ENCODE results near the gene SMG9.

Gene SMG9

GRCh38 chr19:43741075-43741825, 13.5 kb downstream of the SMG9 start:
- no peak for TF ChIP-seq CTCF (IDR thresholded peaks at IDR 0.05; ENCODE audit: extremely low read depth, missing control alignments)
- no peak for DNase-seq (ENCODE audit: low spot score)

- DNase-seq (ENCODE audit: low spot score) = no peak
- no peak for TF ChIP-seq CTCF (IDR thresholded peaks at IDR 0.05; ENCODE audit: extremely low read depth, missing control alignments)
Measured at GRCh38 chr19:43739439-43740235, 15.1 kb downstream of the SMG9 start.

- DNase-seq (ENCODE audit: low spot score) = no peak
- no peak for TF ChIP-seq CTCF (IDR thresholded peaks at IDR 0.05; ENCODE audit: extremely low read depth, missing control alignments)
Measured at GRCh38 chr19:43738780-43739211, 16.0 kb downstream of the SMG9 start.

- no peak for DNase-seq (ENCODE audit: low spot score)
- no peak for TF ChIP-seq CTCF (IDR thresholded peaks at IDR 0.05; ENCODE audit: extremely low read depth, missing control alignments)
Measured at GRCh38 chr19:43735957-43736356, 18.8 kb downstream of the SMG9 start.

- no peak for TF ChIP-seq CTCF (IDR thresholded peaks at IDR 0.05; ENCODE audit: extremely low read depth, missing control alignments)
- DNase-seq (ENCODE audit: low spot score) = no peak
Measured at GRCh38 chr19:43735013-43735412, 19.7 kb downstream of the SMG9 start.

GRCh38 chr19:43731846-43732245, 22.9 kb downstream of the SMG9 start:
- no peak for TF ChIP-seq CTCF (IDR thresholded peaks at IDR 0.05; ENCODE audit: extremely low read depth, missing control alignments)
- DNase-seq (ENCODE audit: low spot score) = no peak

- TF ChIP-seq CTCF (IDR thresholded peaks at IDR 0.05; ENCODE audit: extremely low read depth, missing control alignments) = no peak
- DNase-seq (ENCODE audit: low spot score) = no peak
Measured at GRCh38 chr19:43731346-43731745, 23.4 kb downstream of the SMG9 start.
